ELF-1 (cell line): Measurements from ENCODE around the gene ANOS1.
A peak's percentile ranks its signal among the peaks of the same experiment; 100 is the strongest.

Experiments
- DNase-seq: peaks from one replicate; pipeline ENCODE4 v3.0.0-alpha.2; 2016; ENCODE audit warnings: low read depth, low spot score

ANOS1 gene

GRCh38 chrX:8720136-8720535, 11.8 kb downstream of the ANOS1 start:
- no peak for DNase-seq

DNA sequence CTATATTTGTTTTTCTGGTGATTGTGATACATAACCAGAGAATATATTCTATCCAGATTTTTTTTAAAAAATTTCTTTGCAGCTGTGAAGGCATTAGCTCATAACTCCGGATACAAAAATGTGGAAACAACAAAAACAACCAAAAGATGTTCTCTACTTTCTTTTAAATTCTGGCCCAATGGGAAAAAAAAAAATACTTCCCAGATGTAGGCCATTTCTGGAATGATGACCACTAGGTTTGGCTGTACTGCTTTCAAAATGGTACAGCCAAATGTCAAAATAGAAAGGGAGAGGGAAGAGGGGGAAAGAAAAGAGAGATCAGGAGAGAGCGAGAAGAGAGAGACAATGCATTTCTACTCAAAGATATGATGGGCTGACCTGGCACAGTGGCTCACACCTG, 14.6 kb downstream of the ANOS1 start:
- no peak for DNase-seq

GRCh38 chrX:8714164-8714563, 17.8 kb downstream of the ANOS1 start:
- DNase-seq, result no peak

GRCh38 chrX:8711401-8711800, 20.5 kb downstream of the ANOS1 start:
- no peak for DNase-seq

GRCh38 chrX:8704184-8704583, 27.8 kb downstream of the ANOS1 start:
- no peak for DNase-seq

- DNase-seq, result no peak
These were observed 39.1 kb downstream of the ANOS1 start for GRCh38 chrX:8692871-8693270.

DNA sequence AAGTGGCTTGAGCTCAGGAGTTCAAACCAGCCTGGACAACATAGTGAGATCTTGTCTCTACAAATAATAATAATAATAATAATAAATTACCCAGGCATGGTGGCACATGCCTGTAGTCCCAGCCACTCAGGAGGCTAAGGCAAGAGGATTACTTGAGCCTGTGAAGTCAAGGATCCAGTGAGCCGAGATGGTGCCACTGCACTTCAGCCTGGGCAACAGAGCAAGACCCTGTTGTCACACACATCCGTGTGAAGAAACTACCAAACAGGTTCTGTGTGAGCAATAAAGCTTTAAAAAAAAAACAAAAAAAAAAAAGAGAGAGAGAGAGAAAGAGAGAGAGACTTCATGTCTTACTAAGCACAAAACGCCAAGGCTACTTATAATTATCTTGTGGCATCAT, 42.5 kb downstream of the ANOS1 start:
- DNase-seq, result no peak

GRCh38 chrX:8688776-8689175, 43.2 kb downstream of the ANOS1 start:
- peak; percentile 84 for DNase-seq

GRCh38 chrX:8684201-8684965, 47.6 kb downstream of the ANOS1 start:
- DNase-seq, result no peak

GRCh38 chrX:8683687-8684086, 48.2 kb downstream of the ANOS1 start:
- DNase-seq, result no peak

GRCh38 chrX:8679550-8679949, 52.4 kb downstream of the ANOS1 start:
- no peak for DNase-seq

GRCh38 chrX:8675006-8675630, 56.8 kb downstream of the ANOS1 start:
- no peak for DNase-seq

- no peak for DNase-seq
These were observed 58.7 kb downstream of the ANOS1 start for GRCh38 chrX:8673201-8673600.

DNA sequence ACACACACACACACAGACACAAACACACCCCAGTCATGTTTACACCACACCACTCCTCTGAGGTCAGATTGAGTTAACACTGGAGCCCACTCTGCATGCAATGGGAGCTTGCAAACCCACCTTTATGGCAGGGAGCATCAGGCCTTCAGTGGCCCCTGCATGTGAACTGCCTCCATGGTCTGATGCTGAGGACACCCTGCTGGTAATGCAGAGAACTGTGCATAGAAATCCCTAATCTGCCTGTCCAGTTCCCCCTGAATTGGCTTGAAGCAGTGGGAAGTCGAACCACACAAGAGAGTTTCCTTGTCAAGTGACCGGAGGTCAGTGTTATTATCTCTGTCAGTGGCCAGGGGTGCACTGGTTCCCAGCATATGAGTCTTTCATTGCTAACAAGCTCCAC, 59.8 kb downstream of the ANOS1 start:
- DNase-seq, result no peak

- peak; percentile 79 for DNase-seq
These were observed 63.1 kb downstream of the ANOS1 start for GRCh38 chrX:8668813-8669212.

GRCh38 chrX:8663325-8663724, 68.6 kb downstream of the ANOS1 start:
- peak; percentile 51 for DNase-seq

DNA sequence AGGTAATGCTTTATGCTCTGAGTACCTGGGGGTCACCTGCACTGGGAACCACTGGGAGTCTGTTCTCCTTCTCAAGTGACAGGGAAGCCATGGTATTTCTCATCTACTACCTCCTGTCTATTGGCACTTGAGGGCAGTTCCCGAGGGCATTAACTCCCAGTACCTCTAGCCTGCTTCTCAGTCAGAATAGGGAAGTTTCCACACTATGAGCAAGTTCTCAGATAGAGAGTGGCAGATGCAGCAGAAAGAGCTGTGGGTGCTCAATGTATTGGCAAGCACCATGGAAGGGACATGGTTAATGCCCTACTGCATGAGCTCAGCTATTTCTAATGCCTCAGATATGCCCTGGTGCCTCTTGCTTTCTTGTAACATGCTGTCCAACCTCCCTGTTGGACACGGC, 74.1 kb downstream of the ANOS1 start:
- no peak for DNase-seq

GRCh38 chrX:8653956-8654355, 78.0 kb downstream of the ANOS1 start:
- peak; percentile 80 for DNase-seq

DNA sequence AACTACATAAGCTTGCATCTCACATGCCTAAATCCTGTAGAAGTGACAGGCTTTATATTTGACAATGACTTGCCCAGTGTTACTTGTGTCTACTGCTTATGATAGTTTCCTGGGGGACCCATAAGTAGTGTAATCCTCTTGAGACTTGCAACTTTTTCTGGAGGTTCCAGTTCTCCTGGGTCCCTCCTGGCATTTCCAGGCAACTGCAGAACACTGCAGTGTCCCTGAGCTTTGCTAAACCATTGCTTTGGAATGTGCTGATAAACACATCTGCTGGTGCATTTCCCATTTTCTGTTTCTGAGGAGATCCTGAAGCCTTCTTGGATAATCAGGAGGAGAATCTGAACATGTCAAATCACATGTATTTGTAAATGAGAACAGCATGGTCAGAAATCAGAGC, 82.0 kb downstream of the ANOS1 start:
- DNase-seq, result no peak

GRCh38 chrX:8647176-8647575, 84.8 kb downstream of the ANOS1 start:
- no peak for DNase-seq

- DNase-seq, result peak; percentile 92
These were observed 91.9 kb downstream of the ANOS1 start for GRCh38 chrX:8639949-8640475.

GRCh38 chrX:8636497-8636896, 95.4 kb downstream of the ANOS1 start:
- no peak for DNase-seq

- DNase-seq, result no peak
These were observed 96.1 kb downstream of the ANOS1 start for GRCh38 chrX:8635812-8636211.
